ENCODE results near the gene SEMA3A. TPM values are rescaled to one million over a fixed set of nuclear protein-coding genes. Genes with fewer than 3 reads are reported as not detected.

SEMA3A gene
- total and polyA plus RNA-seq, 2 of the 13 experiments (the other 11 are each of a cell fraction or from before 2014, with no cell fraction given): 0.29 to 1.2 TPM

DNA sequence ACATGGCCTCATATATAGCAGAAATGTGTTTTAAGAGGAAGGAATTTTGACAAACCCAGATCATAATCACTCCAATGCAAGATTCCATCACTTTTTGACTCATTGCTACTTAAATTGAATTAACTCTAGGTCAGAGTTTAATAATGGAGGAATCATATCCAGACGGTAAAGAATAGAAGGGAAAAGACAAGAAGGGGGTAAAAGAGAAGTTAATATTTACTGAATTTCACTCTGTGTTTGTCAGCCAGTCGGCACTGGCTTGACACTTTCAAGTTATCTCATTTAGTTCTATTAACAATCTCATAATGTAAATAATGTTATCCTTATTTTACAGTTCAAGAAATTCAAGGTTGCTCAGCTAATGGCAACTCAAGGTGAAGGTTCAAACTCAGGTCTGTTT, 147.5 kb downstream of the SEMA3A start (continued):
- TF ChIP-seq ZNF441 (CRISPR knock-in tag; IDR thresholded peaks at IDR 0.05; ENCODE audit: borderline replicate concordance): no peak
- TF ChIP-seq, protein P1, sequence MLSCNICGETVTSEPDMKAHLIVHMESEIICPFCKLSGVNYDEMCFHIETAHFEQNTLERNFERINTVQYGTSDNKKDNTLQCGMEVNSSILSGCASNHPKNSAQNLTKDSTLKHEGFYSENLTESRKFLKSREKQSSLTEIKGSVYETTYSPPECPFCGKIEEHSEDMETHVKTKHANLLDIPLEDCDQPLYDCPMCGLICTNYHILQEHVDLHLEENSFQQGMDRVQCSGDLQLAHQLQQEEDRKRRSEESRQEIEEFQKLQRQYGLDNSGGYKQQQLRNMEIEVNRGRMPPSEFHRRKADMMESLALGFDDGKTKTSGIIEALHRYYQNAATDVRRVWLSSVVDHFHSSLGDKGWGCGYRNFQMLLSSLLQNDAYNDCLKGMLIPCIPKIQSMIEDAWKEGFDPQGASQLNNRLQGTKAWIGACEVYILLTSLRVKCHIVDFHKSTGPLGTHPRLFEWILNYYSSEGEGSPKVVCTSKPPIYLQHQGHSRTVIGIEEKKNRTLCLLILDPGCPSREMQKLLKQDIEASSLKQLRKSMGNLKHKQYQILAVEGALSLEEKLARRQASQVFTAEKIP (CRISPR knock-in tag; IDR thresholded peaks at IDR 0.05; ENCODE audit: borderline replicate concordance): no peak
- no peak for TF ChIP-seq ERF (CRISPR knock-in tag; IDR thresholded peaks at IDR 0.05)
- TF ChIP-seq NR2C2 (CRISPR knock-in tag; IDR thresholded peaks at IDR 0.05; ENCODE audit: borderline replicate concordance): peak; percentile 22; the same call in 1 of the 2 replicates
- TF ChIP-seq ZNF337 (CRISPR knock-in tag; IDR thresholded peaks at IDR 0.05; ENCODE audit: borderline replicate concordance, low read depth): no peak
- TF ChIP-seq RBM39 (IDR thresholded peaks at IDR 0.05; ENCODE audit: low read depth, low read length, poor library complexity, severe bottlenecking): no peak
- peak; percentile 85 for TF ChIP-seq NCOA2 (CRISPR knock-in tag; IDR thresholded peaks at IDR 0.05)
- peak; percentile 37; the same call in 1 of the 2 replicates for TF ChIP-seq NFIC (IDR thresholded peaks at IDR 0.05; ENCODE audit: low read length)
- peak; percentile 61; the same call in 1 of the 2 replicates for TF ChIP-seq HMG20A (CRISPR knock-in tag; IDR thresholded peaks at IDR 0.05; ENCODE audit: borderline replicate concordance)
- TF ChIP-seq ZMYM3 (CRISPR knock-in tag; IDR thresholded peaks at IDR 0.05): no peak
- TF ChIP-seq, protein P2, sequence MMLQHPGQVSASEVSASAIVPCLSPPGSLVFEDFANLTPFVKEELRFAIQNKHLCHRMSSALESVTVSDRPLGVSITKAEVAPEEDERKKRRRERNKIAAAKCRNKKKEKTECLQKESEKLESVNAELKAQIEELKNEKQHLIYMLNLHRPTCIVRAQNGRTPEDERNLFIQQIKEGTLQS (CRISPR knock-in tag; IDR thresholded peaks at IDR 0.05): no peak
- TF ChIP-seq, protein P3, sequence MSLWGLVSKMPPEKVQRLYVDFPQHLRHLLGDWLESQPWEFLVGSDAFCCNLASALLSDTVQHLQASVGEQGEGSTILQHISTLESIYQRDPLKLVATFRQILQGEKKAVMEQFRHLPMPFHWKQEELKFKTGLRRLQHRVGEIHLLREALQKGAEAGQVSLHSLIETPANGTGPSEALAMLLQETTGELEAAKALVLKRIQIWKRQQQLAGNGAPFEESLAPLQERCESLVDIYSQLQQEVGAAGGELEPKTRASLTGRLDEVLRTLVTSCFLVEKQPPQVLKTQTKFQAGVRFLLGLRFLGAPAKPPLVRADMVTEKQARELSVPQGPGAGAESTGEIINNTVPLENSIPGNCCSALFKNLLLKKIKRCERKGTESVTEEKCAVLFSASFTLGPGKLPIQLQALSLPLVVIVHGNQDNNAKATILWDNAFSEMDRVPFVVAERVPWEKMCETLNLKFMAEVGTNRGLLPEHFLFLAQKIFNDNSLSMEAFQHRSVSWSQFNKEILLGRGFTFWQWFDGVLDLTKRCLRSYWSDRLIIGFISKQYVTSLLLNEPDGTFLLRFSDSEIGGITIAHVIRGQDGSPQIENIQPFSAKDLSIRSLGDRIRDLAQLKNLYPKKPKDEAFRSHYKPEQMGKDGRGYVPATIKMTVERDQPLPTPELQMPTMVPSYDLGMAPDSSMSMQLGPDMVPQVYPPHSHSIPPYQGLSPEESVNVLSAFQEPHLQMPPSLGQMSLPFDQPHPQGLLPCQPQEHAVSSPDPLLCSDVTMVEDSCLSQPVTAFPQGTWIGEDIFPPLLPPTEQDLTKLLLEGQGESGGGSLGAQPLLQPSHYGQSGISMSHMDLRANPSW (CRISPR knock-in tag; IDR thresholded peaks at IDR 0.05; ENCODE audit: borderline replicate concordance): no peak
- TF ChIP-seq, protein P4, sequence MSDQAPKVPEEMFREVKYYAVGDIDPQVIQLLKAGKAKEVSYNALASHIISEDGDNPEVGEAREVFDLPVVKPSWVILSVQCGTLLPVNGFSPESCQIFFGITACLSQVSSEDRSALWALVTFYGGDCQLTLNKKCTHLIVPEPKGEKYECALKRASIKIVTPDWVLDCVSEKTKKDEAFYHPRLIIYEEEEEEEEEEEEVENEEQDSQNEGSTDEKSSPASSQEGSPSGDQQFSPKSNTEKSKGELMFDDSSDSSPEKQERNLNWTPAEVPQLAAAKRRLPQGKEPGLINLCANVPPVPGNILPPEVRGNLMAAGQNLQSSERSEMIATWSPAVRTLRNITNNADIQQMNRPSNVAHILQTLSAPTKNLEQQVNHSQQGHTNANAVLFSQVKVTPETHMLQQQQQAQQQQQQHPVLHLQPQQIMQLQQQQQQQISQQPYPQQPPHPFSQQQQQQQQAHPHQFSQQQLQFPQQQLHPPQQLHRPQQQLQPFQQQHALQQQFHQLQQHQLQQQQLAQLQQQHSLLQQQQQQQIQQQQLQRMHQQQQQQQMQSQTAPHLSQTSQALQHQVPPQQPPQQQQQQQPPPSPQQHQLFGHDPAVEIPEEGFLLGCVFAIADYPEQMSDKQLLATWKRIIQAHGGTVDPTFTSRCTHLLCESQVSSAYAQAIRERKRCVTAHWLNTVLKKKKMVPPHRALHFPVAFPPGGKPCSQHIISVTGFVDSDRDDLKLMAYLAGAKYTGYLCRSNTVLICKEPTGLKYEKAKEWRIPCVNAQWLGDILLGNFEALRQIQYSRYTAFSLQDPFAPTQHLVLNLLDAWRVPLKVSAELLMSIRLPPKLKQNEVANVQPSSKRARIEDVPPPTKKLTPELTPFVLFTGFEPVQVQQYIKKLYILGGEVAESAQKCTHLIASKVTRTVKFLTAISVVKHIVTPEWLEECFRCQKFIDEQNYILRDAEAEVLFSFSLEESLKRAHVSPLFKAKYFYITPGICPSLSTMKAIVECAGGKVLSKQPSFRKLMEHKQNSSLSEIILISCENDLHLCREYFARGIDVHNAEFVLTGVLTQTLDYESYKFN (CRISPR knock-in tag; conservative IDR thresholded peaks at IDR 0.05): peak; percentile 44; the same call in 1 of the 2 replicates
- no peak for TF ChIP-seq NR2F6 (IDR thresholded peaks at IDR 0.05)
- no peak for TF ChIP-seq NR2F6 (CRISPR knock-in tag; IDR thresholded peaks at IDR 0.05)
- no peak for TF ChIP-seq SCMH1 (CRISPR knock-in tag; IDR thresholded peaks at IDR 0.05; ENCODE audit: borderline replicate concordance)
- TF ChIP-seq ZNF230 (CRISPR knock-in tag; IDR thresholded peaks at IDR 0.05): no peak
- TF ChIP-seq SOX5 (CRISPR knock-in tag; IDR thresholded peaks at IDR 0.05; ENCODE audit: borderline replicate concordance): 0 out of 2 replicates have a peak, but pooled peaks have one; percentile 30
- TF ChIP-seq SIX4 (CRISPR knock-in tag; IDR thresholded peaks at IDR 0.05): no peak
- no peak for TF ChIP-seq MAFG (CRISPR knock-in tag; IDR thresholded peaks at IDR 0.05)
- TF ChIP-seq, protein P5, sequence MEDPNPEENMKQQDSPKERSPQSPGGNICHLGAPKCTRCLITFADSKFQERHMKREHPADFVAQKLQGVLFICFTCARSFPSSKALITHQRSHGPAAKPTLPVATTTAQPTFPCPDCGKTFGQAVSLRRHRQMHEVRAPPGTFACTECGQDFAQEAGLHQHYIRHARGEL (CRISPR knock-in tag; IDR thresholded peaks at IDR 0.05): no peak
- no peak for TF ChIP-seq SOX6 (IDR thresholded peaks at IDR 0.05)
- TF ChIP-seq SOX6 (CRISPR knock-in tag; IDR thresholded peaks at IDR 0.05): peak; percentile 47; the same call in 1 of the 2 replicates
- peak; percentile 83 for TF ChIP-seq PPARG (CRISPR knock-in tag; conservative IDR thresholded peaks at IDR 0.05)
